ENCODE data around the gene PDE5A.
"Not testable (repeated sequence)": the region's sequence is repeated elsewhere in the genome, so short reads cannot be mapped to it uniquely, and the experiment has no call there.

Gene PDE5A

GRCh38 chr4:119455734-119456133 is 172.9 kb downstream of the PDE5A start:
- DNase-seq: not testable (repeated sequence)

DNA sequence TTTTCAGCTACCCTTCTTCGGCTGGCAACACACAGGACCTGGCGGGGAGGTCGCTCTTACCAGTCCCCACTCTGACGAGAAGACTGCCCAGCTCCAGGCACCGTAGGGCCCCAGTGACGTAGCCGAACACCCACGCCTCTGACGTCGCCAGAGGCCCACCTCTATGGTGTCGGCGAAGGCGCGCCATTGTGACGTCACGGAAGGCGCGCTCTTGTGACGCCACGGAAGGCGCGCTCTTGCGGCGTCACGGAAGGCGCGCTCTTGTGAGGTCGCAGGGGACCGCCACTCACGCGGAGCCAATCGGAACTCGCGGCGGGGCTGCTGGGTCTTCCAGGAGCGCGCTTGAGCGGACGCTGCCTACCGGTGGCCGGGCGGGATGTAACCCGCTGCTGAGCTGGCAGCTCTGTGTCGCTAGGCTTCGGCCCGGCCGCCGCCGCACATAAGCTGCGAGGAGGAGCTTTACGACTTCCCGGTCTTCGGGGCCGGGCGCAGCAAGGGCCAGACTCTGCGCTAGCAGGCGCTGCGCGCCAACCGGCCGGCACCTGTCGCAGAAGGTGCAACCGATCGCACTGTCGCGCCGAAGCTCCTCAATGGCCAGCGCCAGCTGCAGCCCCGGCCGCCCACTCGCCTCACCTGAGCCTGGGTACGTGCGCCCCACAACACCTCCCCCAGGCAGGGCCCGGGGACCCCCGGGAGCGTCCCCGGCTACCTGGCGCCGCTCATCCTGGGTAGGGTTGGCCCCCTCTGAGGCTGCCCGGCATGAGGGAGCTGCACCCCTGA is 173.9 kb downstream of the PDE5A start:
- DNase-seq: peak; percentile 80

- not testable (repeated sequence) for DNase-seq
These were observed 174.5 kb downstream of the PDE5A start for GRCh38 chr4:119454151-119454490.

DNA sequence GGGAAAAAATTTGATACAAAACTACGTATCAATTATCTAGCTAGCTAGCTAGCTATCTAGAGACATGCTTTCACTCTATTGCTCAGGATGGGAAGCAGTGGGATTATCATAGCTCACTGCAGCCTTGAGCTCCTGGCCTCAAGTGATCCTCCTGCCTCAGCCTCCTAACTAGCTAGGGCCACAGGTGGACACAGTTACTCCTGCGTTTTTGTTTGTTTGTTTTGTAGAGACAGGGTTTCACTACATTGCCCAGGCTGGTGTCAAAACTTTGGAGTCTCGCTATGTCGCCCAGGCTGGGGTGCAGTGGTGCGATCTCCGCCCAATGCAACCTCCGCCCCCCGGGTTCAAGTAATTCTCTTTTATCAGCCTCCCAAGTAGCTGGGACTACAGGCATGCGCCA is 175.3 kb downstream of the PDE5A start:
- not testable (repeated sequence) for DNase-seq

GRCh38 chr4:119449851-119450250 is 178.8 kb downstream of the PDE5A start:
- not testable (repeated sequence) for DNase-seq

Measured in NCI-H1694 (cell line).